ENCODE data around the gene CCDC124.

- TF ChIP-seq CTCF (IDR thresholded peaks at IDR 0.05 in 4 of 5, conservative IDR thresholded peaks at IDR 0.05 in 1 of 5) (no peak), POLR2A (IDR thresholded peaks at IDR 0.05) (no peak)
These were observed 49.6 kb downstream of the CCDC124 start for GRCh38 chr19:17982430-17982829.
